ENCODE measurements around the gene HLA-DPB1. TPM values are rescaled to one million over a fixed set of nuclear protein-coding genes. Genes with fewer than 3 reads are reported as not detected.
A peak's percentile ranks its signal among the peaks of the same experiment; 100 is the strongest.

HLA-DPB1 gene
- total and polyA plus RNA-seq, 2 donors (not counting 1 experiment from before 2014, with no cell fraction given) = 1.3 to 11.5 TPM

- peak; percentile 46 to 67 for TF ChIP-seq CTCF (conservative IDR thresholded peaks at IDR 0.05 in 1 of 2, IDR thresholded peaks at IDR 0.05 in 1 of 2; ENCODE audit: low read depth in 1 of 2, low read length in 2 of 2)
- no peak for TF ChIP-seq EZH2 (IDR thresholded peaks at IDR 0.05; ENCODE audit: low read length, missing control alignments)
- DNase-seq (ENCODE audit: low read depth in 2 of 2) = peak in 1 of 2 donors; percentile 35
- peaks cover 20% of the 10 kb centered on the region for H3K27me3 ChIP-seq (ENCODE audit: control insufficient read depth, insufficient read depth, low read length)
Measured at GRCh38 chr6:33126101-33126714, 50.4 kb downstream of the HLA-DPB1 start.

GRCh38 chr6:33128318-33128717, 52.5 kb downstream of the HLA-DPB1 start:
- Histone ChIP-seq H3K27me3 (ENCODE audit: control insufficient read depth, insufficient read depth, low read length) (peaks cover 20% of the 10 kb centered on the region), H3K27ac (ENCODE audit: insufficient read depth, low read length) (no peak overlapping the region), H2AFZ (ENCODE audit: low read length) (no peak overlapping the region), H3K36me3 (ENCODE audit: control insufficient read depth, insufficient read depth, low read length) (no peaks in the 10 kb centered on the region), H3K4me3 (replicated peaks in 1 of 4; ENCODE audit: control extremely low read depth in 1 of 4, insufficient read depth in 1 of 4, low read depth in 3 of 4, low read length in 4 of 4) (no peak overlapping the region), H4K20me1 (ENCODE audit: control insufficient read depth, extremely low read depth, insufficient read depth, low read length) (no peaks in the 10 kb centered on the region), H3K4me2 (ENCODE audit: extremely low read depth, insufficient read depth, low read length) (no peak overlapping the region), H3K9me3 (ENCODE audit: control insufficient read depth, insufficient read depth, low read depth, low read length) (no peaks in the 10 kb centered on the region), H3K79me2 (ENCODE audit: control insufficient read depth, insufficient read depth, low read length) (no peaks in the 10 kb centered on the region), H3K4me1 (ENCODE audit: control insufficient read depth, extremely low read depth, insufficient read depth, low read length) (no peaks in the 10 kb centered on the region), H3K9ac (ENCODE audit: insufficient read depth, low read length) (no peak overlapping the region)
- no peak for TF ChIP-seq EZH2 (IDR thresholded peaks at IDR 0.05; ENCODE audit: low read length, missing control alignments)
- no peak for DNase-seq (ENCODE audit: low read depth in 2 of 2)

More at GRCh38 chr6:33126101-33126714, 50.4 kb downstream of the HLA-DPB1 start:
- Histone ChIP-seq H3K79me2 (ENCODE audit: control insufficient read depth, insufficient read depth, low read length) (no peaks in the 10 kb centered on the region), H2AFZ (ENCODE audit: low read length) (no peak overlapping the region), H3K4me1 (ENCODE audit: control insufficient read depth, extremely low read depth, insufficient read depth, low read length) (no peaks in the 10 kb centered on the region), H4K20me1 (ENCODE audit: control insufficient read depth, extremely low read depth, insufficient read depth, low read length) (no peaks in the 10 kb centered on the region), H3K27ac (ENCODE audit: insufficient read depth, low read length) (no peak overlapping the region), H3K9ac (ENCODE audit: insufficient read depth, low read length) (no peak overlapping the region), H3K9me3 (ENCODE audit: control insufficient read depth, insufficient read depth, low read depth, low read length) (no peaks in the 10 kb centered on the region), H3K36me3 (ENCODE audit: control insufficient read depth, insufficient read depth, low read length) (no peaks in the 10 kb centered on the region), H3K4me2 (ENCODE audit: extremely low read depth, insufficient read depth, low read length) (no peak overlapping the region), H3K4me3 (replicated peaks in 1 of 4; ENCODE audit: control extremely low read depth in 1 of 4, insufficient read depth in 1 of 4, low read depth in 3 of 4, low read length in 4 of 4) (no peak overlapping the region)

- Histone ChIP-seq H4K20me1 (ENCODE audit: control insufficient read depth, extremely low read depth, insufficient read depth, low read length) (no peaks in the 10 kb centered on the region), H3K9ac (ENCODE audit: insufficient read depth, low read length) (no peak overlapping the region), H3K4me1 (ENCODE audit: control insufficient read depth, extremely low read depth, insufficient read depth, low read length) (no peaks in the 10 kb centered on the region), H3K27ac (ENCODE audit: insufficient read depth, low read length) (no peak overlapping the region), H3K79me2 (ENCODE audit: control insufficient read depth, insufficient read depth, low read length) (no peaks in the 10 kb centered on the region), H3K27me3 (ENCODE audit: control insufficient read depth, insufficient read depth, low read length) (peaks cover 18% of the 10 kb centered on the region), H3K4me2 (ENCODE audit: extremely low read depth, insufficient read depth, low read length) (no peak overlapping the region), H3K36me3 (ENCODE audit: control insufficient read depth, insufficient read depth, low read length) (no peaks in the 10 kb centered on the region), H3K4me3 (replicated peaks in 1 of 4; ENCODE audit: control extremely low read depth in 1 of 4, insufficient read depth in 1 of 4, low read depth in 3 of 4, low read length in 4 of 4) (no peak overlapping the region), H2AFZ (ENCODE audit: low read length) (no peak overlapping the region), H3K9me3 (ENCODE audit: control insufficient read depth, insufficient read depth, low read depth, low read length) (no peaks in the 10 kb centered on the region)
- no peak for TF ChIP-seq CTCF (conservative IDR thresholded peaks at IDR 0.05 in 1 of 2, IDR thresholded peaks at IDR 0.05 in 1 of 2; ENCODE audit: low read depth in 1 of 2, low read length in 2 of 2)
- no peak for TF ChIP-seq EZH2 (IDR thresholded peaks at IDR 0.05; ENCODE audit: low read length, missing control alignments)
- DNase-seq (ENCODE audit: low read depth in 2 of 2) = no peak
Measured at GRCh38 chr6:33132081-33132524, 56.3 kb downstream of the HLA-DPB1 start.
